K562 (cell line): ENCODE results near the gene ITPR2. TPM values are rescaled to one million over a fixed set of nuclear protein-coding genes. Genes with fewer than 3 reads are reported as not detected.
"Not testable (repeated sequence)": the region's sequence is repeated elsewhere in the genome, so short reads cannot be mapped to it uniquely, and the experiment has no call there.

Experiments
- ATAC-seq: fragments of 200-7000 bp; cut with Tn5 transposase; 3 replicates; pipeline ENCODE4 v1.9.1; 2020; ENCODE audit warnings: moderate library complexity
- BruUV-seq: library from RNA; stranded (reverse); fragments of 400-500 nt; replicated peaks from 2 replicates; lab custom pipeline; 2021; lab: Mats Ljungman, UMichigan
- CTCF ChIA-PET: fragments of 300-600 bp; formaldehyde crosslinking; extraction: SDS; loops from one replicate; lab custom pipeline; 2021; ENCODE audit warnings: low intra/inter-chr PET ratio; lab: Yijun Ruan, JAX
- POLR2A ChIA-PET: fragments of 300-600, 350-650 bp; sonication (Branson Sonifier 250); formaldehyde crosslinking; extraction: SDS; loops from one replicate; lab custom pipeline; 2021; ENCODE audit warnings: antibody characterized with exemption, inconsistent platforms; lab: Yijun Ruan, JAX
- DNase-seq, 4 experiments: peaks; one replicate each; pipeline versions ENCODE4 v3.0.0 to v3.0.0-alpha.2; 2011 to 2018; ENCODE audit warnings: low spot score in 3 of 4, mixed read lengths in 3 of 4; ENCODE audit errors: extremely low read depth in 1 of 4
- FAIRE-seq: peaks from 2 replicates; lab custom pipeline; 2011; peaks lifted over from hg19 to GRCh38; lab: Jason Lieb, UNC
- H2AFZ ChIP-seq: 2 replicates; pipeline ENCODE4 v1.6.0; 2011; ENCODE audit warnings: low read depth, low read length, control low read depth, inconsistent platforms
- H3K27ac ChIP-seq: fragments of 200-600 bp; 3 replicates; pipeline ENCODE4 v1.8.0; 2011; ENCODE audit warnings: low read depth, mild to moderate bottlenecking, control low read depth, inconsistent platforms, low read length, moderate library complexity, mixed read lengths; ENCODE audit errors: extremely low read depth
- H3K27me3 ChIP-seq, 2 experiments: fragments of 300-600 bp in 1 of 2; 2 replicates in 1 of 2; 3 replicates in 1 of 2; pipeline versions ENCODE4 v1.6.0 to v1.8.0; 2011; ENCODE audit warnings: inconsistent platforms in 2 of 2, low read length in 2 of 2, mild to moderate bottlenecking in 1 of 2, mixed read lengths in 1 of 2, moderate library complexity in 1 of 2; ENCODE audit not compliant: control insufficient read depth in 2 of 2, insufficient read depth in 2 of 2
- H3K36me3 ChIP-seq: fragments of 300-600 bp; 3 replicates; pipeline ENCODE4 v1.8.0; 2011; ENCODE audit warnings: mild to moderate bottlenecking, low read length, inconsistent platforms; ENCODE audit not compliant: control insufficient read depth, insufficient read depth
- H3K4me1 ChIP-seq, 2 experiments: fragments of 200-600 bp in 1 of 2; replicated peaks in 1 of 2; 2 replicates in 1 of 2; 3 replicates in 1 of 2; pipeline versions ENCODE4 v1.5.1 to v1.8.0; 2011; ENCODE audit warnings: inconsistent platforms in 2 of 2, low read length in 2 of 2, mild to moderate bottlenecking in 1 of 2, mixed read lengths in 1 of 2, moderate library complexity in 1 of 2; ENCODE audit not compliant: control insufficient read depth in 2 of 2, insufficient read depth in 2 of 2
- H3K4me2 ChIP-seq: 2 replicates; pipeline ENCODE4 v1.6.1; 2011; ENCODE audit warnings: low read length, control low read depth, inconsistent platforms, mixed read lengths; ENCODE audit not compliant: insufficient read depth
- H3K4me3 ChIP-seq: fragments of 200-600 bp; sonication (generic), shearing (Covaris generic); 2 replicates; pipeline ENCODE4 v1.5.1; 2016; ENCODE audit warnings: control low read depth, inconsistent platforms
- H3K79me2 ChIP-seq: fragments of 200-600 bp; 3 replicates; pipeline ENCODE4 v1.8.0; 2011; ENCODE audit warnings: low read length, inconsistent platforms; ENCODE audit not compliant: control insufficient read depth, insufficient read depth
- H3K9ac ChIP-seq, 2 experiments: 2 replicates each; pipeline versions ENCODE4 v1.6.0 to v1.6.1; 2011; ENCODE audit warnings: low read depth in 2 of 2, low read length in 2 of 2, control low read depth in 1 of 2, inconsistent platforms in 1 of 2, mild to moderate bottlenecking in 1 of 2, mixed read lengths in 1 of 2; ENCODE audit not compliant: insufficient read depth in 1 of 2
- H3K9me1 ChIP-seq: one replicate; pipeline ENCODE4 v1.6.0; 2011; ENCODE audit warnings: inconsistent platforms, mild to moderate bottlenecking, low read length, moderate library complexity; ENCODE audit not compliant: control insufficient read depth, insufficient read depth
- H3K9me3 ChIP-seq: replicated peaks from 2 replicates; pipeline ENCODE4 v1.5.1; 2011; ENCODE audit warnings: low read depth, low read length, inconsistent platforms; ENCODE audit not compliant: control insufficient read depth, insufficient read depth
- H4K20me1 ChIP-seq: replicated peaks from 2 replicates; pipeline ENCODE4 v1.6.1; 2011; ENCODE audit warnings: low read length, inconsistent platforms, mixed read lengths; ENCODE audit not compliant: control insufficient read depth, insufficient read depth
- CHD2 ChIP-seq: IDR thresholded peaks from 2 replicates; pipeline ENCODE4 v1.6.1; 2011; ENCODE audit warnings: low read depth, low read length
- HDGF ChIP-seq: fragments of 450-650 bp; IDR thresholded peaks from 2 replicates; pipeline ENCODE4 v1.6.1; 2016
- MECOM ChIP-seq: fragments of 250-450 bp; sonication (Bioruptor Pico); IDR thresholded peaks from 2 replicates; pipeline ENCODE4 v1.8.0; 2022; ENCODE audit warnings: inconsistent platforms
- PBX2 ChIP-seq, 2 experiments: IDR thresholded peaks in 1 of 2; conservative IDR thresholded peaks in 1 of 2; 2 replicates each; pipeline ENCODE4 v1.6.1; 2016; ENCODE audit warnings: low read depth in 2 of 2, mild to moderate bottlenecking in 1 of 2, missing compliant biosample characterization in 1 of 2, missing genetic modification characterization in 1 of 2, moderate library complexity in 1 of 2
- PREB ChIP-seq: sonication (generic); formaldehyde crosslinking; IDR thresholded peaks from 2 replicates; pipeline ENCODE4 v1.8.1; 2023; ENCODE audit warnings: mild to moderate bottlenecking, missing genetic modification reagents
- RFX1 ChIP-seq: fragments of 450-650 bp; IDR thresholded peaks from 2 replicates; pipeline ENCODE4 v1.6.1; 2016; ENCODE audit warnings: mild to moderate bottlenecking, moderate library complexity
- SUPT5H ChIP-seq: fragments of 450-650 bp; IDR thresholded peaks from 2 replicates; pipeline ENCODE4 v1.6.1; 2016
- ZNF224 ChIP-seq: sonication (generic); formaldehyde crosslinking; IDR thresholded peaks from 2 replicates; pipeline ENCODE4 v1.8.0; 2022; ENCODE audit warnings: mild to moderate bottlenecking, missing genetic modification reagents
- ZNF354B ChIP-seq: fragments of 250-450 bp; sonication (Bioruptor Pico); IDR thresholded peaks from 2 replicates; pipeline ENCODE4 v1.4.0; 2020
- ZNF395 ChIP-seq: fragments of 200-800 bp; sonication (Bioruptor generic); IDR thresholded peaks from 2 replicates; pipeline ENCODE4 v1.6.1; 2017; ENCODE audit warnings: missing genetic modification characterization, missing compliant biosample characterization
- ZNF57 ChIP-seq: fragments of 450-650 bp; formaldehyde crosslinking; IDR thresholded peaks from 2 replicates; pipeline ENCODE4 v1.4.0; 2020; ENCODE audit warnings: mild to moderate bottlenecking, moderate library complexity
- ZNF644 ChIP-seq: fragments of 200-800 bp; sonication (Bioruptor generic); IDR thresholded peaks from 2 replicates; pipeline ENCODE4 v1.6.1; 2016; ENCODE audit warnings: low read depth, missing genetic modification characterization, missing compliant biosample characterization
- WGBS: fragments of 100-300 bp; shearing (Covaris generic); methylation state at CpG from one replicate; pipeline ENCODE4 v1.1.6; 2016; ENCODE audit warnings: low coverage, mixed read lengths; ENCODE audit not compliant: insufficient coverage; ENCODE audit errors: missing lambda C conversion rate; 5-methylcytosine and 5-hydroxymethylcytosine counted together
- in situ Hi-C: fragments of 300-500 bp; cut with MboI; formaldehyde crosslinking; loops from 4 replicates; pipeline ENCODE4 v1.15.0; 2018; ENCODE audit warnings: inconsistent platforms, mixed read lengths
- intact Hi-C: fragments of 100-400 bp; cut with micrococcal nuclease; formaldehyde crosslinking; loops from 2 replicates; pipeline ENCODE4 v1.14.2; 2022
- polyA plus RNA-seq, 8 experiments: library from polyadenylated mRNA; depleted of rRNA in 4 of 8; stranded (reverse) in 5 of 8; unstranded in 3 of 8; fragments of >200 nt; fragmentation: Nextera tagmentation in 2 of 8; fragmentation: Illumina TruSeq in 1 of 8; extraction: Ambion mirVana in 2 of 8; extraction: Trizol in 1 of 8; gene quantifications; 2 replicates each; pipeline versions ENCODE4 v1.2.1 to v1.2.3, GENCODE V29; 2011 to 2014; ENCODE audit warnings: inconsistent platforms in 1 of 8, missing spikeins in 1 of 8
- total RNA-seq, 7 experiments: library from RNA; depleted of rRNA in 6 of 7; stranded (reverse); fragments of >200 nt in 6 of 7; fragmentation: Illumina TruSeq in 2 of 7; extraction: Trizol in 2 of 7; gene quantifications; 2 replicates each; pipeline versions ENCODE4 v1.2.1 to v1.2.3, GENCODE V29; 2011 to 2021; ENCODE audit warnings: low replicate concordance in 1 of 7

Gene ITPR2
- total and polyA plus RNA-seq, 9 of the 15 experiments (the other 6 are each of a cell fraction or from before 2014, with no cell fraction given) = 0.21 to 3.3 (median 0.95) TPM

- POLR2A ChIA-PET, H3K4me2 ChIP-seq, H2AFZ ChIP-seq, BruUV-seq, H3K4me1 ChIP-seq, H3K4me3 ChIP-seq, CTCF ChIA-PET, H4K20me1 ChIP-seq, H3K79me2 ChIP-seq, H3K9me3 ChIP-seq, H3K27ac ChIP-seq, H3K27me3 ChIP-seq, H3K9me1 ChIP-seq, intact Hi-C loops, DNase-seq, H3K36me3 ChIP-seq, in situ Hi-C loops, ATAC-seq, H3K9ac ChIP-seq, FAIRE-seq: not testable (repeated sequence)
- 0% methylated on average over 3 of the region's 3 CpGs for WGBS
Measured at GRCh38 chr12:26517320-26517719, 315.7 kb downstream of the ITPR2 start.

GRCh38 chr12:26514364-26514763 lies 318.6 kb downstream of the ITPR2 start:
- Histone ChIP-seq H4K20me1 (no peaks in the 10 kb centered on the region), H2AFZ (no peak overlapping the region), H3K4me1 (no peaks in the 10 kb centered on the region), H3K4me3 (no peak overlapping the region), H3K27me3 (no peaks in the 10 kb centered on the region), H3K4me2 (no peak overlapping the region), H3K79me2 (no peaks in the 10 kb centered on the region), H3K27ac (no peak overlapping the region), H3K9me1 (no peaks in the 10 kb centered on the region), H3K36me3 (no peaks in the 10 kb centered on the region), H3K9me3 (no peaks in the 10 kb centered on the region), H3K9ac (no peak overlapping the region)
- BruUV-seq = no TSS peak
- DNase-seq = no peak
- intact Hi-C loops (no loop called here), in situ Hi-C loops (no loop called here)
- WGBS = 4% methylated on average over 2 of the region's 3 CpGs
- ChIA-PET CTCF (no interaction called here), POLR2A (interaction anchor here (1.4 kb wide), 1 partner anchor 21 kb away, joined by 3 read pairs; no protein-coding TSS in a partner anchor)
- FAIRE-seq = no peak
- ATAC-seq = no peak
- TF ChIP-seq RFX1 (no peak), SUPT5H (no peak), PBX2 (CRISPR knock-in tag; IDR thresholded peaks at IDR 0.05; ENCODE audit: low read depth) (no peak), PBX2 (tag; conservative IDR thresholded peaks at IDR 0.05; ENCODE audit: low read depth) (no peak), PREB (CRISPR knock-in tag) (no peak), ZNF395 (CRISPR knock-in tag) (no peak), MECOM (CRISPR knock-in tag) (no peak), HDGF (no peak), ZNF57 (no peak), ZNF644 (no peak), ZNF224 (CRISPR knock-in tag) (no peak), ZNF354B (CRISPR knock-in tag) (no peak), CHD2 (no peak)
